ENCODE measurements around the gene CRISP1.
"Not testable (repeated sequence)": the region's sequence is repeated elsewhere in the genome, so short reads cannot be mapped to it uniquely, and the experiment has no call there.

The CRISP1 gene

DNA sequence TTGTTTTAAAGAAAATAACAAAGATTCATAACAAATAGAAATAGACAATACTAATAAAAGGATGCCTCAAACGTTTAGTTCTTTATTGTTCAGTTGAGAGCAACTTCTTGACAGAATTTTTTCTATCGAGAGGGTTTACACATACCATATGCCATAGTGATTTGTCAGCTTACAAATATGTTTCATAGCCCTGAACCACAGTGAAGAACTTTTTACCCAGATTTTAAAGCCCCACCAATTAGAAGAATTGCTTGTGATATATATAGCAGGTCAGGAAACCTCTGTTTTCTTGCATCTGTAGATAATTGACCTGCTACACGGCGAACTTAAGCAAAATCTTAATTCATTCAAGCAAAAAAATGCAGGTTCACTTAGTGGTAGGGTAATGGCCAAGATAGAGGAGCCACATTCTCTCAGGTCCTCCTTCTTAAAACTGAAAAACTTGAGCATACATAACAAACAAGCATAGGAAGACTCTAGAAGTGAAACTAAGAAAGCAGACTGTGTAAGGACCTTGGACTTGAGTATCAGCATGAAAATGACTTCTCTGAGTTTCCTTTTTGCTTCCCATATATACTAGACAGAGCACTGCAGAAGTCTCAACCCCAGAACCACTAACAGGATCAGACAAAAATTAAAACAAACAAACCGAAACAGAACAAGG, 39.5 kb downstream of the CRISP1 start:
- no peak for DNase-seq (ENCODE audit: low read depth)
- TF ChIP-seq, protein P1, sequence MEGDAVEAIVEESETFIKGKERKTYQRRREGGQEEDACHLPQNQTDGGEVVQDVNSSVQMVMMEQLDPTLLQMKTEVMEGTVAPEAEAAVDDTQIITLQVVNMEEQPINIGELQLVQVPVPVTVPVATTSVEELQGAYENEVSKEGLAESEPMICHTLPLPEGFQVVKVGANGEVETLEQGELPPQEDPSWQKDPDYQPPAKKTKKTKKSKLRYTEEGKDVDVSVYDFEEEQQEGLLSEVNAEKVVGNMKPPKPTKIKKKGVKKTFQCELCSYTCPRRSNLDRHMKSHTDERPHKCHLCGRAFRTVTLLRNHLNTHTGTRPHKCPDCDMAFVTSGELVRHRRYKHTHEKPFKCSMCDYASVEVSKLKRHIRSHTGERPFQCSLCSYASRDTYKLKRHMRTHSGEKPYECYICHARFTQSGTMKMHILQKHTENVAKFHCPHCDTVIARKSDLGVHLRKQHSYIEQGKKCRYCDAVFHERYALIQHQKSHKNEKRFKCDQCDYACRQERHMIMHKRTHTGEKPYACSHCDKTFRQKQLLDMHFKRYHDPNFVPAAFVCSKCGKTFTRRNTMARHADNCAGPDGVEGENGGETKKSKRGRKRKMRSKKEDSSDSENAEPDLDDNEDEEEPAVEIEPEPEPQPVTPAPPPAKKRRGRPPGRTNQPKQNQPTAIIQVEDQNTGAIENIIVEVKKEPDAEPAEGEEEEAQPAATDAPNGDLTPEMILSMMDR (IDR thresholded peaks at IDR 0.05; ENCODE audit: insufficient read depth, low read depth, low read length, missing control alignments), result no peak
- no peak overlapping the region for H3K4me3 ChIP-seq (ENCODE audit: low read length)

DNA sequence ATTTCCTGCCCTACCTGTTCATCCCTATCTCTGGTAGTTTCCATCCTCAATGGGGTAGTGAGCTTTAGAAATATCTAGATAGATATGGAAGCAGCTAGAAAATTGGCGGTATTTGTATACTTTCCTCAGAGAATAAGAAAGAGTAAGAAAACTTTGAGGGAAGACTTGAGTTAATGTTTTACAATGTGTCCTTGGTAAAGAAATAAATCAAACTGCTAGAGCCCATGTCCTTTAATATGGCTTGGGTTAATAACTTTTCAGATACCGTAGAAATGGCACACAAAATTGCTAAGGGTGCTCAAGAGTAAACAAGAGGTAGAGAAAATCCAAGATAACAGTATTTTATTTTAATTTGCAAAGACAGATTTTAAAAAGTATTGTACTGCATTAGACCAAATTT, 51.2 kb downstream of the CRISP1 start:
- no peak overlapping the region for H3K4me3 ChIP-seq (ENCODE audit: low read length)
- no peak for DNase-seq (ENCODE audit: low read depth)
- TF ChIP-seq, protein P1 (IDR thresholded peaks at IDR 0.05; ENCODE audit: insufficient read depth, low read depth, low read length, missing control alignments), result no peak

DNA sequence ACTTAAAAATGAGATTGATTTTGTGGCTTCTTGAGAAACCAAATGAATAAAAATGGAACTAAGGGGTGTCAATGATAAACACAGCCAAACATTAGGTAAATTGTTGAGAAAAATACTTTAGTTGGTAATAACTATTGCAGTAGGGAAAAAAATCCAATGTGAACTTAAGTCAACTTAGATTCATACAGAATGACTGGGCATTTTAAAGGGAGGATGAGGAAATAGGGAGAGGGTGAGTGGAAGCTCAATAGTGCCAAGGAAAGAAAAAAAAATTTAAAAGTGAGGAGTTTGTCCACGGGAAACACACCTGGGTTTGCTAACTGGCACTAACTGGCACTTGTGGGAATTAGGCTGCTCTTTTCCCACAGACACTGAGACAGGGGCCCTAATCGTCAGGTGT, 53.1 kb downstream of the CRISP1 start:
- H3K4me3 ChIP-seq (ENCODE audit: low read length), result no peak overlapping the region
- TF ChIP-seq, protein P1 (IDR thresholded peaks at IDR 0.05; ENCODE audit: insufficient read depth, low read depth, low read length, missing control alignments), result no peak
- DNase-seq (ENCODE audit: low read depth), result no peak

DNA sequence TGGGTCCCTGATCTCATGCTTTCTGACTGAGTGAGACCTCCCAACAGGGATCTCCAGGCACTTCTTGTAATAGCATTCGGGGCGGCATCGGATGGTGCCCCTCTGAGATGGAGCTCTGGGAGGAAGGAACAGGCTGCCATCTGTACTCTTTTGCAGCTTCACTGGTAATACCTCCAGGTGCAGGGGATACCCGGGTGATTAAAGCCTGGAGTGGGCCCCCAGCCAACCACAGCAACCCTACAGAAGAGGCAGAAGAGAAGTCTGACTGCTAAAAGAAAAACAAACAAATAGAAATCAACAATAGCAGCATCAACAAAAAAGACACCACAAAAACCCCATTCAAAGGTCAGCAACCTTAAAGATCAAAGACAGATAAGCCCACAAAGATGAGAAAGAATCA, 60.2 kb downstream of the CRISP1 start:
- TF ChIP-seq, protein P1 (IDR thresholded peaks at IDR 0.05; ENCODE audit: insufficient read depth, low read depth, low read length, missing control alignments), result no peak
- no peak for DNase-seq (ENCODE audit: low read depth)

DNA sequence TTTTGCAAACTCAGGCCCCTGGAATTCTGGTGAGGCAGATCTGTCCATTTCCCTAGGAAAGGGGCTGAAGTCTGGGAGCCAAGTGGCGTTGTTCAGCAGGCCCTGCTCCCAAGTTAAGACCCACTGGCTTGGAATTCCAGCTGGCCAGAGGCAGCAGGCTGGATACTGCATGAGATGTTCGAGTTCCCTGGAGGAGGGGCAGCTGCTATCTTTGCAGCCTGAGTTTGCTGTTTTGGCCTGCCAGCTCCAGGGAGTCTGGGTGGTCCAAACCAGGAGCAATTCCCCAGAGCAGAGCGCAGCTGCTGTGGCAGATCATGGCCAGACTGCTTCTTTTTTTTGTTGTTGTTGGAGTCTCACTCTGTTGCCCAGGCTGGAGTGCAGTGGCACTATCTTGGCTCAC, 61.1 kb downstream of the CRISP1 start:
- H3K4me3 ChIP-seq (ENCODE audit: low read length), result no peak overlapping the region
- DNase-seq (ENCODE audit: low read depth), result no peak
- TF ChIP-seq, protein P1 (IDR thresholded peaks at IDR 0.05; ENCODE audit: insufficient read depth, low read depth, low read length, missing control alignments), result no peak

More for the DNA sequence above, 60.2 kb downstream of the CRISP1 start:
- H3K4me3 ChIP-seq (ENCODE audit: low read length), result no peak overlapping the region

DNA sequence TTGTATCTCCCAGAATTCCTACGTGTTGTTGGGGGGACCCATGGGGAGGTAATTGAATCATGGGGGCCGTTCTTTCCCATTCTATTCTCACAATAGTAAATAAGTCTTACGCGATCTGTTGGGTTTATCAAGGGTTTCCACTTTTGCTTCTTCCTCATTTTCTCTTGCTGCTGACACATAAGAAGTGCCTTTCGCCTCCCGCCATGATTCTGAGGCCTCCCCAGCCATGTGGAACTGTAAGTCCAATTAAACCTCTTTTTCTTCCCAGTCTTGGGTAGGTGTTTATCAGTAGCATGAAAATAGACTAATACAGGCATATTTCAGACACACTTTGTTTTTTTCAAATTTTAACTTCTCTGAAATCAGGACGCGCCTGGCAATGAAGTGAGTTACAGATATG, 64.8 kb downstream of the CRISP1 start:
- DNase-seq (ENCODE audit: low read depth), result no peak
- TF ChIP-seq, protein P1 (IDR thresholded peaks at IDR 0.05; ENCODE audit: insufficient read depth, low read depth, low read length, missing control alignments), result no peak
- H3K4me3 ChIP-seq (ENCODE audit: low read length), result no peak overlapping the region

DNA sequence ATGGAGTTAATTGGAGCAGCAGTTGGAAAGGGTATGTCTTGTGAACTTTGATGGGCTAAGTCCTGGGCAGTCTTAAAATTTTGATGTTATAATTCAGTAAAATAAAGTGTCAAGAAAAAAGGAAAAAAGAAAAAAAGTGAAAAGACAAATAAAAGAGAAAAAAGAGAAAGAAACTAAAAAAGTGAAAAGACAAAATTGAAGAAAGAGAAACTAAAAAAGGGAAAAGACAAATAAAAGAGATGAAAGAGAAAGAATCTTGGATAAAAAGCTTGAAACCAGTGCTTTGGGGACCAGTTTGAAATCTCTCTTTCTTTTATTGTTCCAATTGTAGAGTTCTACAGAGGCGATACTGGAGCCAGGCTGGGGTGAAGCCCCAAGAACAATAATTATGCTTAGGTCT, 67.2 kb downstream of the CRISP1 start:
- H3K4me3 ChIP-seq (ENCODE audit: low read length), result no peak overlapping the region
- DNase-seq (ENCODE audit: low read depth), result no peak
- TF ChIP-seq, protein P1 (IDR thresholded peaks at IDR 0.05; ENCODE audit: insufficient read depth, low read depth, low read length, missing control alignments), result no peak

DNA sequence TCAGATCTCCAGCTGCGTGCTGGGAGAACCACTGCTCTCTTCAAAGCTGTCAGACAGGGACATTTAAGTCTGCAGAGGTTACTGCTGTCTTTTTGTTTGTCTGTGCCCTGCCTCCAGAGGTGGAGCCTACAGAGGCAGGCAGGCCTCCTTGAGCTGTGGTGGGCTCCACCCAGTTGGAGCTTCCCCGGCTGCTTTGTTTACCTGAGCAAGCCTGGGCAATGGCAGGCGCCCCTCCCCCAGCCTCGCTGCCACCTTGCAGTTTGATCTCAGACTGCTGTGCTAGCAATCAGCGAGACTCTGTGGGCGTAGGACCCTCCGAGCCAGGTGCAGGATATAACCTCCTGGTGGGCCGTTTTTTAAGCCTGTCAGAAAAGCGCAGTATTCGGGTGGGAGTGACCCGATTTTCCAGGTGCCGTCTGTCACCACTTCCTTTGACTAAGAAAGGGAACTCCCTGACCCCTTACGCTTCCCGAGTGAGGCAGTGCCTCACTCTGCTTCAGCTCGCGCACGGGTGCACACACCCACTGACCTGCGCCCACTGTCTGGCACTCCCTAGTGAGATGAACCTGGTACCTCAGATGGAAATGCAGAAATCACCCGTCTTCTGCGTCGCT, 69.4 kb downstream of the CRISP1 start:
- DNase-seq (ENCODE audit: low read depth), result not testable (repeated sequence)

More for the DNA sequence above, 69.4 kb downstream of the CRISP1 start:
- not testable (repeated sequence) for H3K4me3 ChIP-seq (ENCODE audit: low read length)
